ENCODE measurements around the gene METTL21A.

DNA sequence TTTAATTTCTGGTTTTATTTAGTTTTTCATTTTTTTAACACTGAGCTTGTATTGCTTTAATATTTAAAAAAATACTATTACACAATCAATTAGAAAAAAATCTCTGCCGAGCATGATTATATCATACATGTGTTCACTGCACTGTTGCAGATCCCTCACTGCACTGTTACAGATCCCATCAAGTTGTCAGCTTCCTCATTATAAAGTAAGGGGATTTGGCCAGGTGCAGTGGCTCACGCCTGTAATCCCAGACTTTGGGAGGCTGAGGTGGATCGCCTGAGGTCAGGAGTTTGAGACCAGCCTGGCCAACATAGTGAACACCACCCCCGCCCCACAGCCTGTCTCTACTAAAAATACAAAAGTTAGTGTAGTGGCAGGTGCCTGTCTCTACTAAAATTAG, 33.0 kb upstream of the METTL21A start:
- TF ChIP-seq, protein P1, sequence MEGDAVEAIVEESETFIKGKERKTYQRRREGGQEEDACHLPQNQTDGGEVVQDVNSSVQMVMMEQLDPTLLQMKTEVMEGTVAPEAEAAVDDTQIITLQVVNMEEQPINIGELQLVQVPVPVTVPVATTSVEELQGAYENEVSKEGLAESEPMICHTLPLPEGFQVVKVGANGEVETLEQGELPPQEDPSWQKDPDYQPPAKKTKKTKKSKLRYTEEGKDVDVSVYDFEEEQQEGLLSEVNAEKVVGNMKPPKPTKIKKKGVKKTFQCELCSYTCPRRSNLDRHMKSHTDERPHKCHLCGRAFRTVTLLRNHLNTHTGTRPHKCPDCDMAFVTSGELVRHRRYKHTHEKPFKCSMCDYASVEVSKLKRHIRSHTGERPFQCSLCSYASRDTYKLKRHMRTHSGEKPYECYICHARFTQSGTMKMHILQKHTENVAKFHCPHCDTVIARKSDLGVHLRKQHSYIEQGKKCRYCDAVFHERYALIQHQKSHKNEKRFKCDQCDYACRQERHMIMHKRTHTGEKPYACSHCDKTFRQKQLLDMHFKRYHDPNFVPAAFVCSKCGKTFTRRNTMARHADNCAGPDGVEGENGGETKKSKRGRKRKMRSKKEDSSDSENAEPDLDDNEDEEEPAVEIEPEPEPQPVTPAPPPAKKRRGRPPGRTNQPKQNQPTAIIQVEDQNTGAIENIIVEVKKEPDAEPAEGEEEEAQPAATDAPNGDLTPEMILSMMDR (conservative IDR thresholded peaks at IDR 0.05 in 1 of 2, IDR thresholded peaks at IDR 0.05 in 1 of 2; ENCODE audit: extremely low read depth in 1 of 2, insufficient read depth in 1 of 2, low read depth in 1 of 2, low read length in 2 of 2), result no peak
- TF ChIP-seq EZH2 (IDR thresholded peaks at IDR 0.05; ENCODE audit: borderline replicate concordance, low read length), result no peak
